Daoy (cell line): ENCODE measurements around the gene PPP2R5E. TPM values are rescaled to one million over a fixed set of nuclear protein-coding genes. Genes with fewer than 3 reads are reported as not detected.
"Not testable (repeated sequence)": the region's sequence is repeated elsewhere in the genome, so short reads cannot be mapped to it uniquely, and the experiment has no call there.

Experiments used
- DNase-seq: peaks from one replicate; pipeline ENCODE4 v3.0.0-alpha.2; 2015; ENCODE audit warnings: low read depth
- total RNA-seq: library from RNA; depleted of rRNA; stranded (reverse); fragments of >200 nt; shearing (Covaris generic); gene quantifications from 2 replicates; pipeline ENCODE4 v1.2.3, GENCODE V29; 2014

PPP2R5E gene
- total RNA-seq, 1 experiment from 2014 or later = 18.1 TPM

DNA sequence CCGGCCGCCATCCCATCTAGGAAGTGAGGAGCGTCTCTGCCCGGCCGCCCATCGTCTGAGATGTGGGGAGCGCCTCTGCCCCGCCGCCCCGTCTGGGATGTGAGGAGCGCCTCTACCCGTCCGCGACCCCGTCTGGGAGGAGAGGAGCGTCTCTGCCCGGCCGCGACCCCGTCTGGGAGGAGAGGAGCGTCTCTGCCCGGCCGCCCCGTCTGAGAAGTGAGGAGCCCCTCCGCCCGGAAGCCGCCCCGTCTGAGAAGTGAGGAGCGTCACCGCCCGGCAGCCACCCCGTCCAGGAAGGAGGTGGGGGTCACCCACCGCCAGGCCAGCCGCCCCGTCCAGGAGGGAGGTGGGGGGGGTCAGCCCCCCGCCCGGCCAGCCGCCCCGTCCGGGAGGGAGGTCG, 20.7 kb downstream of the PPP2R5E start:
- not testable (repeated sequence) for DNase-seq

DNA sequence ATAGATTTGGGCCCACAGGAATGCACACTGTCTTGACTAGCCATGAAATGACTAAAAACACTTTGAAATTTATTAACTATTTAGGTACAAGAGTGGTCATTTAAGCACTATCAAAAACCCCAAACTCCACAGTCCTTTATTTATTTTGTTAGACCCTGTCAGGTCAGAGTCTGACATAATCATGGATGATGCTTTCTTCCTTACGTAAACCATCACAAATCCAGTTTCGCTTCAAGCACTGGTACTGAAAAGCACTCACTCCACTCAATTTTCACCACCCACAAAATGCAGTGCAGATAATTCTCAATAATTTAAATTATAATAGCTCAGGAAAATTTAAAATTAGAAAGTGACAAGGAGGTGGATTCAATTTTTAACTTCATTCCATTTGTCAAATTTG, 25.8 kb downstream of the PPP2R5E start:
- DNase-seq = no peak

DNA sequence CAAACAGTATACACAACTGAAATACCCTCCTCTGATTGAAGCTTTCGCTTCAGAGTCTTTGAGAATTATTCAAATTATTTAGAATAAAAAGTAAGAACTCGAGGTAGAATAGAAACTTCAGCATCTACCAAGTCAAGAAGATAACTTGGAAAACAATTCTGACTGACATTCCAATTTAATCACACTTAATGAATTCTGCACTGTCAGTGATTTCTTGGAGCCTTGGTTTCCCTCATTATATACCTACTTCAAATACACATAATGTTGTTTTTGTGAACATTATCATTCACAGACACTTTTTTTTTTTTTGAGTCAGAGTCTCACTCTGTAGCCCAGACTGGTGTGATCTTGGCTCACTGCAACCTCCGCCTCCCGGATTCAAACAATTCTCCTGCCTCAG, 27.9 kb downstream of the PPP2R5E start:
- no peak for DNase-seq

DNA sequence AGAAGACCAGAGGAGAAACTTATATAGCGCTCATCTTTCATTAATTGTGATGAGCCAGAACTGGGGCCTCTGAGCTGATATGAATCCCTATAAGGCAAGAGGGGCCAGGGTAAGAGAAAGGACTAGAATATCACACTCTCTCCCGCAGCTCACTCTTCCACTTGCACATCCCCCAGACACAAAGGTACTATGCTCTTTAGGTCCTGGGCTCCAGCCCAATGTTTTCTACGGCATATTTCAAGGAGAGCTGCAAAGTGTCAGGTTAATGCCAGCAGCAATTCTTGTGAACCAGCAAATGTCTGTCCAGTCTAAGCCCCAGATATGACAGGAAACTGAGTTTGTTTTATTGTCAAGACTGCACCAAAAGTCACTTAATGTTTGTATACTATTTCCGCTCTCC, 29.4 kb downstream of the PPP2R5E start:
- DNase-seq = no peak

DNA sequence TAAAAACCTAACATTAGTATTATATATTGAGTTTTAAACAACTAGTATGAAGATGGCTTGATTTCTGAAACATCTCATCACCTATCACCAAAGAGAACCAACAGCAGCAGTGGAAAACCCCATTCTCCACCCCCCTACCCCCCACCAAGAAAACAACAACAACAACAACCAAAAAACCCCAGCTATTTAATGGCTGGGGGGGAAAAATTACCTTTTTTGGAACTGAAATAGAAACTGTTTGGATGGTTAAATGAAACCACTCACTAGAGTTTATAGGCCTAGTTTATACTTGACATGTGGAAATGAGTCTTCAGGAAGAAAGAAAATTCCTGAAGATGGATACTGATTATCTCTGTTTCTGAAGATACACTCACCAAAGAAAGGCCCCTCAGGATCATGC, 30.3 kb downstream of the PPP2R5E start:
- no peak for DNase-seq

DNA sequence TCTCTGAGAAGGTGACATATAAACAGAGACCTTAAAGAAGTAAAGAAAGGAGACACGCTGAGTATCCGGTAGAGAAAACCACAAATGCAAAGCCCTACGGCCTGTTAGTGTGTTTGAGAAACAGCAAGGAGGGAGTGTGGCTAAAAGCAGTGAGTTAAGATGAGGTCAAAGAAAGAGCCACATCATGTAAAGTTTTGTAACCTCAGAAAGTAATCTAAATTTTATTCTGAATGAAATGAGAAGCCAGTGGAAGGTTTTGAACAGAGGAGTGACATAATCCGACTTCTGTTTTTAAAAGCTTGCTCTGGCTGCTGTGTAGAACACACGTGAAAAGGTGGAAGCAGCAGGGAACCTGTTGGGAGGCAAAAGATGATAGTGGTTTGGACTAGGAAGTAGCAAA, 32.6 kb downstream of the PPP2R5E start:
- no peak for DNase-seq

DNA sequence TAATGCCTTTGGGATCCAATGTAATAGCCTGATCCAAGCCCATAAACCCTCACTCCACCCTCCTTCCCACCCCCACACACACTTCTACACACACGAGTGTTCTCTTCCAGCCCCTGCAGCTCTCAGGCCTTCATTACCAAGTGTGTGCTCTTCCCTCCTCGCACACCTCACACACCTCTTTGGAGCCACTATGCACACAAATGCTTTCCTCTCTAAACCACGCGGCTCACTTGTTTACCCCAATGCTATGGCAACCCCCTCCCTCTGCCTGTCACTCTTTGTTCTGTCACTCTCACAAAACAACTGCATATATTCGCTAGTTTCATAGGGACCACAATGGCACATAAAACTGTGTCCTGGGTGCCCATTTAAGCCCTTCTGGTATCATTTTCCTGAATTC, 35.1 kb downstream of the PPP2R5E start:
- no peak for DNase-seq

DNA sequence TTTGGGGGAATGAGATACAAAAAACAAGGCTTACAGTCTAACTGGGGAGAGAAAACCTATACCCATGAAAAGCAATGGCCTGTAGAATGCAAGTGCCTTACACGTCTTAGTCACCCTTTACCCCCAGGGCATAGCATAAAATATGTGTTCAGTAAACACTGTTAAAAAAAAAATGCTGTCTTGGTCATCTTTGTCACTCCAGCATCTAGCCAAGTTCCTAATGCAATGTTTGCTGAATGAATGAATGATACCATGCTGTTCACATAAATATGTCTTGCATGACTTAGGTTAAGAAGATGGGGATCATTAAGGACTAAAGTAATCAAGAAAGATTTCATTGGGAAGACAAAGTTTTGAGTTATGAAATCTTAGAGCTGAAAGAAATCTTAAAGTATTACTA, 38.5 kb downstream of the PPP2R5E start:
- DNase-seq = peak; percentile 13

DNA sequence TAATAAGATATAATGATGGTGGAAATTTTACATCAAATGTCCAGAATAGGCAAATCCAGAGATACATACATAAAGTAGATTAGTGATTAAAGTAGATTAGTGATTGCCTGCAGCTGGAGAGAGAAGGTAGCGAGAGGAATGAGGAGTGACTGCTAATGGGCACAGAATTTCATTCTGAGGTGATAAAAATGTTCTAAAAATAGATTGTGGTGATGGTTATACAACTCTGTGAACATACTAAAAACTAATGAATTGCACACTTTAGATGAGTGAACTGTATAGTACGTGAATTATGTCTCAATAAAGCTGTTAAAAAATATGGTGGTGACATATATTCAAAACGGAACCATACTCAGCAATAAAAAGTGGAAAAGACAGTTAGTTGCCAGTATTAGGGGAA, 41.7 kb downstream of the PPP2R5E start:
- no peak for DNase-seq

DNA sequence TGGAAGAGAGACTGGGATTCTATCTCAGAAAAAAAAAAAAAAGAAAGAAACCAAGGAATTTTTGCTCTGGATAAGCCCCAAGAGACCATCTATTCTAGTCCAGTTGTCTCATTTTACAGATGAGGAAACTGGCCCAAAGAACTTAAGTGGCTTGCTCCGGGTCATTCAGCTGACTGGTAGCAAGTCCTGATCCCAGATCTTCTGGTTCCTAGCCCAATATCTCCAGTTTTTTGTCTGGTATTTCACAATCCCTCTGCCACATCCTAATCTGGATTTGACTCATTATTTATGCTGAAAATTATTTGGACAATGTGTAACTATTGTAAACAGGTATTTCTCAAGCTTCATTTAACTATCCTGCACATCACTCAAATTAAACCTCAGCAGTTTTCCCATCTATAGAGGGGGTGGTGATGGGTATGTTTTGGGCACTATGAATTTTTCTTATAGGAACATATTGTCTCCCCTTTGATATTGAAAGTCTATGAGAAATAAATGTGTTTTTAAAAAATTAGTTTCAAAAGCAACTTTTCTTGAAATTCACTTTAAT, 43.4 kb downstream of the PPP2R5E start:
- DNase-seq = no peak

DNA sequence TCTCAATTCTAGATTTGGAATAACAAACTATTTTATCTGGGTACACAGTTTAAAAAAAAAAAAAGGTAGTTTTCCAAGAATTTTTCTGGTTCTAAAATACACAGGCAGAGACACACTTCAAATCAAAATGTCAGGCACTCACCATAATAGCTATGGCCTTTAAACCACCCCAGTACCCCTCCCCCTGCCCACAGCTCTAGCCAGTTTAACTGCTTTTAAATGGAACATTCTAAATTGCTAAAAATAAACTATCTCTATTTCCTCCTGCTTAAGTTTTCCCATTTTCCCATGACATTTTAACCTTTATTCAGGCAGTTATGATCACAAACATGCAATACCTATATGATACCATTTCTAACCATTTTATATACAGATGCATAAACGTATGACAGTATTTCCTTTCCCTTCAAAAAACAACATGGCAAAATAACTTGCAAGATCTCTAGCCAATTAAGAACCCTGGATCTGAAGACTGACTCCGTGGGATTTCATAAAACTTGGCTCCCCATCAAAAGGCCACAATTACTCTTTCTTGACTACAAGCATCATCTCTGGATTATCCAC, 46.3 kb downstream of the PPP2R5E start:
- DNase-seq = no peak

DNA sequence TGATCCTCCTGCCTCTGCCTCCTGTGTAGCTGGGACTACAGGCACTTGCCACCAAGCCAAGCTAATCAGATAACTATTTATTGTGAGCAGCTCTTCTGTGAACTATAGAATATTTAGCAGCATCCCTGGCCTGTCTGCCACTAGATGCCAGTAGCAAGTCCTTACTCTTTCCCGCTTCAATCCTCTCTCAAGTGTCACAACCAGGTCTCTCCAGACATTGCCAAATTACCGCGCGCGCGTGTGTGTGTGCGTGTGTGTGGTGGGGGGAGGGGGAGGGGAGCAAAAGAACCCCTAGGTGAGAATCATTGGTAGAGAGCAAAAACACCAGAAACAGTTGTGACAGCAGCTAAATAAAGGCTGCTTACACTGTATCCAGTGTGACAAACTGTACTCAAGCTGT, 49.9 kb downstream of the PPP2R5E start:
- DNase-seq = no peak

DNA sequence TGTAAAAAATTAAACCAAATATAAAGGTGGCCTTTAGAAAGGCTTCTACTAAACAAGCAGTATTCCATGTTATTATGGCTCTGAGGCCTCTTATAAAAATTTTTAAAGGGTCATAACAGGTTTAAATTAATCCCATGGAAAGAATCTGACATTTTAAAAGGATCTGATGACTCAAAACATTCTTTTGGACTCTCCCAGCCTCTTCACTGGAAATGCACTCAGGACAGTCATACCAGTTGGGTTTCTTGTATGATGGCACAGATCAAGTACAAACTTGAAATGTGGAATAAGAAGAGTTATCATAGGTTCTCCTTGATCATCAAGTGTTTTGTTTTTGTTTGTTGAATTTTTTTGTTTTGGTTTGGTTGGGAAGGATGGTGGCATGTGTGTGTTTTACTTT, 50.8 kb downstream of the PPP2R5E start:
- no peak for DNase-seq

DNA sequence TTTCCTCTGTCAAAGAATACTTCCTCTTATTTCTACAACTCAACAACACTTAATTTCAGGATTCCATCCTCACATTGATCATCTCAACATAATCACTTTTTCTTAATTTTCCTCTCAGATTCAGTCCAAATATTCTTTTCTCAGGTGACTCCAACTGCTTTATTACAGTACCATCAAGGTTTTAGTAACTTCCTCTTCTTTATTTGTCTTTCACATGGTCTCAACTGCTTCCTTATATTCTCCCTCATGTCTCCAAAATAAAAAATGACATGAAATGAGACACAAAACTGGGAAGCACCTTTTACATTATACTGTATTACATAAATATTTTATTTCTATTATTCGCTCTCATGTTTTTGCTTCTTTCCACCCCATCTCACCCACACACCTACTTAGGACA, 55.5 kb downstream of the PPP2R5E start:
- DNase-seq = no peak

DNA sequence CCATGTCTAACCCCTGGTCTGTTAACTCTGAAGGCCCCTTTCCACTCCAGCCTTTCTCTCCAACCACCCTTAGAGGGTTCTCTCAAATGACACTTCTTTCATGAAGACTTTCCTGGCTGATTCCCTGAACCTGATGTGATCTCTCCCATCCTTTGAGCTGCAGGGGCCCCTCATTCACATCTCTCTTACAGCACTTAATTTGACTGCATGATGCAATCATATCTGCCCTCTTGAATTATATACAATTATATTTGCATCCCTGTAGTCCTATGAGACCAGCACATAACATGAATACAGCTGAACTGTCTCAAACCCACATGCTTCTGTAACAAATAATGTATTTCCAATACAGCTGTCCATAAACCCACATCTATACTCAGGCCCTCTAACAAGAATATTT, 56.4 kb downstream of the PPP2R5E start:
- no peak for DNase-seq

DNA sequence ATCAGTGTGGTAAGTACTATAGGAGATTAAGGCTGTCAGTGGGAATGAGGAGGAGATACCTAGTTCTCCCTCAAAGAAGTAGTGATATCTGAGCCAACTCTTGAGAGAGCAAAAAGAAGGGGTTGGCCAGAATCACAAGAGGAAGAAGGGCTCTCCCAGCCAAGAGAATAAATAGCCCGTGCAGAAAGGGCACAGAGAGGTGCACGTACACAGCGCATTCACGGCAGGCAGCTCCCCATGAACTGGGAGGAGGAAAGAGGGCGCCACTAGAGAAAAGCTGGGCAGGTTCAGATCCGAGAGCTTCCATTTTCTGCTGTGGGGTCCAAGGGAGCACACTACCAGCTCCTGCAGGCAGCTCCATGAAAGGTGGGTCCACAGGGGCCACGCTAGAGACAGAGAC, 59.9 kb downstream of the PPP2R5E start:
- no peak for DNase-seq

DNA sequence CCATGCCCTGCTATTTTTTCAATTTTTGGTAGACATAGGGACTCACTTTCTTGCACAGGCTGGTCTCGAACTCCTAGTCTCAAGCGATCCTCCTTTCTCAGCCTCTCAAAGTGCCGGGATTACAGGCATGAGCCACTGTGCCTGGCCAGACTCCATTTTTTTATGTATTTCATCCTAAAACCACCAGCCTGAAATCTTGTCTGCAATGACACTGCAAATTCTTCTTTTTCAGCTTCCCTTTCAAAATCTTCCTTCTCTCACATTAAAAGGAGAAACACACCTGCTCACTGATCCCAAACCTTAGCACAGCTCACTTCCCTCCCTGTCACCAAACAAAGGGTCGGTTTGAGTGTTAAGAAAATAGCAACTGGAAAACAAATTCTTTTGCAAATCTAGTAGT, 62.6 kb downstream of the PPP2R5E start:
- DNase-seq = no peak

DNA sequence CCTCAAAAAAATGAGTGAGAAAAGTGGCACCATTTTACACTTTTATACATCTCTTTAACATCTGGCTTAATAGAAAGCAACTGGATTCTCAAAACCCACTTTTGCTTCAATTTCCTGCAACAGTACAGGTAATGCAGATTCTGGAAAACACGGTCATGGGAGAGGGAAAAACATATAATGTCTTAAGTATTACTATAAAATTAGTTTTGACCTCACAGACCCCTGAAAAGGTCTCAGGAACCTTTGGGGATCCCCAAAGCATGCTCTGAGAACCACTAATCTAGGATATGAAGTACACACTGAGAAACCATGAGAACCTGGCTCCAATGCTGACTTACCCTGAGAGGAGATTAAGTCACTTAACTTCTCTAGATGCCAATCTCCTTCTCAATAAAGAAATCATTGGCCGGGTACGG, 64.7 kb downstream of the PPP2R5E start:
- DNase-seq = no peak

DNA sequence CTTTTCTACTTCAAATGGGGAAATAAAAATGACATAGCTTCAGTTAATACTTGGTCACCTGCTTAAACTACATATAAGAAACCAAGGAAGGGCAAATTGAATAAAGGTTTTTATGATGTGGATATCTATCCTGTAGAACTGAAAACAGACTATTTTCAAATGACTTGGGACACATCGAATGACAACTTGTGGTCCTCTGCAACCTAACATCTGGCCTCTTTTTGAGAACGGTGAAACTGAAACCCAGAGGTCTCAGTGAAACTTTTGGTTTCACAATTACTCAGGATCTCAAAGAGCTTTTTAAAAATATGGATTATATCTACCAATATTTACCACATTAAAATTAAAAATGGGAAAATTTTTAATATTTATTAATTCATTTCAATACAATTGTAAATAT, 65.2 kb downstream of the PPP2R5E start:
- DNase-seq = no peak

DNA sequence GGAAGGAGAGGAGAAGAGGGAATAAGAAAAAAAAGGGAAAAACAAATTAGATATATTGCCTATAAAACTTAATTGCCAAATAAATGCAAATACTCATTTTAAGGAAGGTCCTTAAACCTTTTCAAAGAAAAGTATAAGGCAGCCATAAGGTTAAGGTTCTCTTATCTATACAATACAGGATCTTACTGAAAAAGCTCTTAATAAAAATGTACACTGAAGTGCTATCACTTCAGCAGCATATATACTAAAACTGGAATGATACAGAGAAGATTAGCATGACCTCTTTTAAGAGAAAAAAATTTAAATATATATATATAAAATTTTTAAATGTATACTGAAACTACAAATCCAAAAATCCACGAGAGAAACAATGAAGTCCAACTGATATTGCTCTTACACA, 65.6 kb downstream of the PPP2R5E start:
- DNase-seq = no peak

DNA sequence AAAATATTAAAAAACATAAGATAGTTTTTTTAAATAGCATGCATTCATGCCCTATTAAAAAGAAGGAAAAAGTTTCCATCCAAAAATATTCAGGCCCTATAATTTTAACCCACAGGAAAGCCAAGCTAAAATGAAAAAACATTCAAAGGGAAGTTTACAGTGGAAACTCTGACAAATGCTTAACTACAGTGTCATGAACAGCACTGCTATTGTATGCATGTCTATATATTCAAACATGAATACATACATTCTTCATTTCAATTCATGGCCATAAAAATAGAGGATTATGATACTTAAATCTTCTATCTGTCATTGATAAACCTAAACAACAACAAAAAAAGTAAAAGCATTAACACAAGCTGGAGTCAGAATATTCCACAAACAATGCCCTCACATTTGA, 67.4 kb downstream of the PPP2R5E start:
- DNase-seq = no peak

DNA sequence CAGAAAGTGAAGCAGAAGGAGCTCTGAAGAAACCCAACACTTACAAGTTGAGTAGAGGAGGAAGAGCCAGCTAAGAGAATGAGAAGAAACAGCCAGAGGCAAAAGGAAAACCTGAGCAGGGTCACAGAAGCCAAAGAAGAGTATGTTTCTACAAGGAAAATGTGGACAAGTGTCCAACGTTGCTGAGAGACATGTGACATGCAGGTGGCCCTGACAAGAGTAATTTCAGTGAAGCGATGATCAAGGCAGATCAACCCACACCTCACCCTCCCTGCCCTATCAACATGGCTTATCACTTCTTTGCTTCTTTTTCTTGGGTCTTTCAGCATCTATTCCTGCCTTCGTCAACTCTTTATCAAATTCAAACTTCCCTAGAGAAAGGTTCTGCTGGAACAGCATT, 68.3 kb downstream of the PPP2R5E start:
- no peak for DNase-seq

DNA sequence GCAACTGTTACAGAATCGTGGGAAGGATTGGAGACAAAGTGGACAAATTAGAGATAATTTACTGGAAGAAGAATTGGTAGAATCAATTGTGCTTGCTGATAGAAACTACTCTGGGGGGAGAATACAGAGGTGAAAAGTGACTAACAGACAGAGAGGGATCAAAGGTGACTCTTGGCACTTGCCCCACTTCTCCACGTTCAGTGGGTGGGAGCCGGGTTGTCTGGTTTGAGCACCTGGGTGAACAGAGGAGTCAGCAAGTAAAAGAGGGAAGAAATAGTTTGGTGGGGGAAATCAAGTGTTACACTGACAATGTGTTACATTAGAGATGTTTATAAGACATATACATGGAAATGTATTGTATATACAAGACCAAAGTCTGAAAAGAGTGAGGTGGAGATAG, 69.1 kb downstream of the PPP2R5E start:
- no peak for DNase-seq

DNA sequence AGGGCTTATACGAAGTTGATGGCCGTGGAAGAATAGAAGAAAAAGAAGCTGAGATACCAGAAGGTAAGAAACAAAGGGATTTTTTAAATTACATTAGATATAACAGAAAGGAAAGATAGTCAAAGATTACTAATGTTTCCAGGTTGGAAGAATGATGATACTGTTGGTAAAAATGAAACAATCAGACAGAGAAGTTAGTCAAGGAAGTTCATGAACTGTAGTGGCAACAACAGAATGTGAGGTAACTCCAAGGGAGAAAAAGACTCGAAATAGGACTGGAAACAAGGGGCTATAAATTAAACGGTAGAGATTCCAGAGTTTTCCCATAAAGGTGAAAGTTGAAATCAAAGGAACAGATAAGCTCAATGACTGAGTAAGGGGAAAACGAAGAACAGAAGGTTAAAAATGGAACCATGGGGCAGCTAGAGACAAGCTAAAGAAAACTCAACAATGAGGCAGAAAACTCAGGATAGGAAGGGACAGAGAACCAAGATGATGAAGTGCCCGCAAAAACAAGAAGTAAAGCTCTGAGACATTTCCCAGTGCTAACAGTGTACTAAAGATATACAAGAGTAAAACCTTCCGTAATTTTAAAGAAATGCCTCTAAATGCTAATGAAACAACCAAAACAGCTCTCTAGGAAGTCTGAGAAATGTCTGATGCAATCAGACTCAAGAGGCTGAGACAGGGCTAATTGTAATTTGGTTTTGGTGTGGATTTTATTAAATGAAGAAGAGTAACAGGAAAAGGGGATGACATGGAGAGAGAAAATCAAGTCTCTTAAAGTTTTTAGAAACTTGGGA, 70.0 kb downstream of the PPP2R5E start:
- DNase-seq = no peak
